GM21528 (cell line): ENCODE results near the gene SORBS2.
"Not testable (repeated sequence)": the region's sequence is repeated elsewhere in the genome, so short reads cannot be mapped to it uniquely, and the experiment has no call there.

Experiments
- ATAC-seq: cut with Tn5 transposase; IDR thresholded peaks from one replicate; pipeline ENCODE4 v1.9.1; 2021; ENCODE audit warnings: mild to moderate bottlenecking, moderate library complexity; ENCODE audit not compliant: unreplicated experiment, low FRiP score

The SORBS2 gene

DNA sequence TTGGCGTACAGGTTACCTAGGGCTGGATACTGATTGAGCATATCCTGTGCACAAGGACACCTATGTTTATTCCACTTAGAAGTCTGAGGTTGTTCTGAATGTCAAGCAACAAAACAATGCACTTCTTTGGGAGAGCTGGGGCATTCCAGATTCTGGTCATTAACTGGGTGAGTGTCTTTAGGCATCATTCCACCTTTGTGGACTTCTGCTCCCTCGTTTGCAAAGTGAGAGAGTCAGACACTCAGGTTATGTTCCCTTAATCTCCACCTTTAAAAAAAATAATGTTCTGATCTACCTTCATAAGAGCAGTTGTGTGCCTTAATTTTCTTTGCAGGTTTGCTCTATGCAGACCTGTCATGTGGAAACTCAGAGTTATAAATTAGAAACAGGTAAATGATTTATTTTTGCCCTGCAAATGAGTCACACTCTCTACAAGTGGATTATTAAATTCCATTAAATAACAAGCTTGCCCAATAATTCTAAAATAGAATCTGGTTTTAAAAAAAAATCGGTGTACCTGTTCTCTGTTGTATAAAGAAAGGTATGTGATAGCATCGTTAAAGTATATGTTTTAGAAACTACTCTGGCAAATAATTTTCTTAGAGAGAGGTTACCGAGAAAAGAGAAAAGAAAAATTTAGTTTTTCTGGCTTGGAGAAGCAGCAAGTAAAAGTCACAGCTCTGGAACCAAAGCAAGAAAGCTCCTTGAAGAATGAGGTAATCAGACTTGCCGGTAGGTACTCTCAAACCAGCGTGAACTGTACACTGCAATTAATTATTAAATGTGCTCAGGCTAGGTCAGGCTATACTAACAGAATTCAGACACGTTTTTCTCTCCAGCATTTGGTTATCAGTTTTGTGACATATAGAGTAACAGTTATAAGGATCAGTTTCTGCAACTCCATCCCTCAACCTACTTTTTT, 93.2 kb downstream of the SORBS2 start:
- no peak for ATAC-seq

DNA sequence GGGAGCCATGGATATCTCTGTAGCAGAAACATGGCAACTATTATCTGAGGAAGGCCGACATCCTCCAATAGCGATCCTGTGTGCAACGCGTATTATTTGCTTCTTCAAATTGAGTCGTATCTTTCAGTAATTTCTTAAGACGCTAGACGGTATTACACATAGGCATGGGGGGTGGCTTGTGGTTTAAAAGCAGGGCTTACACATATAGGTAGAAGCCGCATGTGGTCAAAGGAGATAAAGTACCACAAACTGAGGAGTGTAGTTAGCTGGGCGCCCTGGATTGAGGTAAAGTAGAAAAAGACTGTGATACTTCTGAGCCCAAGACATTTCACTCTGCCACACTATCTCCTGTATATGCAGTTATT, 94.6 kb downstream of the SORBS2 start:
- ATAC-seq, result no peak

DNA sequence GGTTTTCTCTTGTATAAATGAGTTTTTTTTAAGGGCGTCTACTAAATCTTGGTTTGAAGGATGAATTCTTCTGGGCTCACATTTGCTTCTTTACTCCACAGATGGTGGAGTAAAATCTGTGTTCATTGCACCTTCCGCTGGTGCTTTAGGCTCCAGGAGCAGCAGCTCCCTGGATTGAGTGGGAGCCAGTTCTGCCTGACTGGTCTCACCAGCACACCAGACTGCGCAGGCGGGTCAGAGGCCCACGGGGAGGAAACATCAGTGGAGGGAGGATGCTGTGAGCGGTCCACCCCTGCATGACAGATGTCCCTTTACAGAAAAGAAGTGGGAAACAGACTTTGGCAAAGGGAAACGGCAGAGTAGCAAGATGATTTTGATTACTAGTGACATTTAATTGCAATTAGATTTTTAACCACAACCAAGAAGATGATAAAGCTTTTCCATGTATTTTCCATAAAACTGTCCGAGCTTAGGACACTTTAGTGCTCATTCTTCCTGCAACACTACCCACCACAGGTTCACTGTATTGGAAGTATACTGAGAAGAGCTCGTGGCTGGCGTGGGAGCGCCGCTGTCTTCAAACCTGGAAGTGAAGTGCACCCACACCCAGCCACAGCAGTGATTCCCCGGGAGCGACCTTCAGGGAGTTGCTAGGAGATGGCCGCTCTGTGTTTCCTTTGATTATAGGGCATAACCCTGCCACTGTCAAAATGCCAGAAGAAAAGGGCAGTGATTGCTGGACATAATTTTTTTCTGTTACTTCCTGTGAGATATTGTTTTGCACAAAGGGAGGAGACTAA, 95.2 kb downstream of the SORBS2 start:
- ATAC-seq, result no peak

DNA sequence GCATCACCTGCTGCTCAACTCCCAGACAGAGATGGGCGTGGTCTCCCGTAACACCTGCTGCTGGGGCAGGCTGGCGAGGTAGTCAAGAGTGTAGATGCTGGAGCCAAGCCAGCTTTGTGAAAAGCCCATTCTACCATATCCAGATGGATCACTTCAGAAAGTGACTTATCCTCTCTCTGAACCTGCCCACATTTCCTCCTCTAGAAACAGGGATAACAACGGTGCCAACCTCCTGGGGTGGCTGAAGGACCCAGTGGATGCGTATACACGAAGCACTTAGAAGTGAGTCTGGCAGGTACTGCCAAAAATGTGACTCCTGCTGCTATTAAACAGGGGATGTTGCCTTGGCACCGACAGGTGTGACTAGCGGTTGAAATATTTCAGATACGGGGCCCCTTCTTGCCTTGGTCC, 95.8 kb downstream of the SORBS2 start:
- no peak for ATAC-seq

- ATAC-seq, result not testable (repeated sequence)
Measured at GRCh38 chr4:185714524-185714923, 97.5 kb downstream of the SORBS2 start.

DNA sequence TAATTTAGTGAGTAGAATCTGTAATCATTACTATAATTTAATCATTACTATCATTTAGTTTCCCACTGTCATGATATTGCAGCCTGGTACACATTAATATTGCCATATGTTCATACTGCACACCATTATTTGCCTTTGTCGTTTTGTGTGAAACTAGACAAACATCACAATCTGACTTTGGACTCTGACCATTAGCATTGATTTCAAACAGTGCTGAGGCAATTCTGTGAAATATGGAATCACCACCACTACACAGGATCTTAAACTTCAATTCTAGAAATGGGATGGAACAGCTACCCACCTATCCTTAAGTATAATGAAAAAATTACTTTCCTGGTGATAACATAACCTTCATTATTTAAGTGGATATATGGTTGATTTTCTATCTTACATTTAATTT, 98.3 kb downstream of the SORBS2 start:
- ATAC-seq, result no peak

DNA sequence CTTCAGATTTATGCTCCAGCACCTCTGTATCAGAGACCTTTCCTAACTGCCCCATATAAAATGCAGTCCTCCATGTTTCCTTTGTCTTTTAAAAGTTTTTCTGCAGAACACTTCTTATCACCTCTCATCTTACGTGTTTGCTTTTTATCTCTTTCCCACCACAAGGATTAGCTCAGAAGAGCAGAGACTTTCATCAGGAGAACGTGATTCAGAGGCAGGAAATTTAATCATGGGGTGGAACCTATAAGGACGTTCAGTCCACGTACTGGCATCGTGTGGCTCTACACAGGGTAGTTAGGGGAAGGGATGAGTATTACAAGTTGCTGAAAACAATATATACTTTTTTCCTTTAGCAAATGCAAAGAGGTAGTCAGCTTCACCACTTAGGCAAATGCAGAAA, 98.7 kb downstream of the SORBS2 start:
- ATAC-seq, result no peak

GRCh38 chr4:185712350-185713024, 99.5 kb downstream of the SORBS2 start:
- ATAC-seq, result no peak

DNA sequence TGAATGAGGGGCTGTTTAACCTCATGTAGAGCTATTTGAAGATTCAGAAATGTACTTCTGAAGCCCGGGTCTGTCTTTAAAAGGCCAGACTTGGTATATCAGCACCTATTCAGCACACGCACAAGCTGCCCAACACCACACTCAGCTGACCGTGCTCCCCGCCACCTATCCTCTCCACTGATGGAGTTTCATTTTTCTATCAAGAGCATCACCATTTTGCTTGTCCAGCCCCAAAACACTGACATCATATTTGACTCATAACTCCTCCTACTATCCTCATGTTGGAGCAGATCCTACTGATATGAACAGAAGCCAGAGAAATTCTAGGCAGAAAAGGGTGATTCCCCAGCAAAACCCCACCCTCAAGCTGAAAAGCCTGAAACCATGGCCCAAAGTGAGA, 100.3 kb downstream of the SORBS2 start:
- no peak for ATAC-seq

GRCh38 chr4:185710487-185710995, 101.5 kb downstream of the SORBS2 start:
- no peak for ATAC-seq

- ATAC-seq, result no peak
Measured at GRCh38 chr4:185709802-185710486, 102.0 kb downstream of the SORBS2 start.

GRCh38 chr4:185708348-185708747, 103.6 kb downstream of the SORBS2 start:
- ATAC-seq, result no peak

GRCh38 chr4:185707622-185708021, 104.4 kb downstream of the SORBS2 start:
- ATAC-seq, result not testable (repeated sequence)

- ATAC-seq, result no peak
Measured at GRCh38 chr4:185702147-185702663, 109.8 kb downstream of the SORBS2 start.

- no peak for ATAC-seq
Measured at GRCh38 chr4:185700630-185701029, 111.4 kb downstream of the SORBS2 start.

DNA sequence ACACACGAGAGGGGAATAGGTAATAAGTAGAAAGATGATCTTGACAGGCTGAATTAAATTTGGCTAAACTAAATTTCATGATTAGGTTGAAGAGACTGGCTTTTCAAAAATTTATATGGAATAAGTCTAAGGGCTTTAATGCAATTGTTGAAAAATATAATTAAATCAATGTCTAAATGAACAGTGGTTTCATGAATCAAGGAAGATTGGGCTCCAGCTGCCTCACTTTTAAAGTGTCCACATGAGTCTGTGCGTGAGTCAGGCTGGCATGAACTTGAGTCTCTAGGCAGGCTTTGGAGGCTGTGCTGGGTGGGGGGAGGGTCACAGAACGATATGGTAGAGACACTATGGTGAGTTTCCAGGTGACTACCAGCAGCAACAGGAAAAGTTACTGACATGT, 111.9 kb downstream of the SORBS2 start:
- no peak for ATAC-seq

- ATAC-seq, result no peak
Measured at GRCh38 chr4:185697488-185697887, 114.5 kb downstream of the SORBS2 start.

DNA sequence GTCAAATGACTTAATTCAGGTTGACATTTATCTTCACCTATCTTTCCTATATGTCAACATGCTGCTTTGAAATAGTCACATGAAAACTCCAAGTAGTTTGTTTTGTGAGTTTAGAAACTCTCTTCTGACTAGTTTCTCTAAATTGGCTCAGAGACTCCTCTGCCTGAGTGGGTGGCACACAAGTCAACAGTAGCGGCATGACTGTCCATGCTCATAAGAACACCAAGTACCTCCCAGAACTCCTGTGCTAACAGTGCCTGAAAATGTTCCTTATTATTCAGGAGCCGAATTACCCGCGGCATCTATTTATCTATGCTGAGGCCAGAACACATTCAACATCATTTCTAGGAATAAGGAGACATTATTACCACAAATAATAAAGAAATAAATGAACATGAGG, 116.3 kb downstream of the SORBS2 start:
- ATAC-seq, result no peak

- no peak for ATAC-seq
Measured at GRCh38 chr4:185693548-185694215, 118.3 kb downstream of the SORBS2 start.

GRCh38 chr4:185689407-185689806, 122.6 kb downstream of the SORBS2 start:
- ATAC-seq, result no peak
